ENCODE measurements around the gene RAMP3. TPM values are rescaled to one million over a fixed set of nuclear protein-coding genes. Genes with fewer than 3 reads are reported as not detected.
A peak's percentile ranks its signal among the peaks of the same experiment; 100 is the strongest.

RAMP3 gene
- total RNA-seq, 5 donors from 2014 or later (not counting 1 experiment from before 2014, with no cell fraction given): 0.19 to 0.63 (median 0.45) TPM; not detected in 1

- H3K4me1 ChIP-seq (ENCODE audit: control insufficient read depth in 1 of 2, extremely low read depth in 1 of 2, insufficient read depth in 2 of 2, low read length in 2 of 2): no peaks in the 10 kb centered on the region
- ATAC-seq (replicated peaks in 1 of 4): no peak
- POLR2A ChIA-PET: interaction anchor here in 1 of 2 donors (0.6 kb wide), 1 partner anchor 46 kb away, joined by 3 read pairs; no protein-coding TSS in a partner anchor
- peaks cover 0 to 54% of the 10 kb centered on the region in 2 experiments for H3K27me3 ChIP-seq (replicated peaks in 1 of 2; ENCODE audit: control insufficient read depth in 2 of 2, extremely low read depth in 1 of 2, insufficient read depth in 2 of 2, low read length in 1 of 2)
- no peak overlapping the region for H3K4me3 ChIP-seq (ENCODE audit: control insufficient read depth in 1 of 2, extremely low read depth in 1 of 2, low read length in 1 of 2)
- no peaks in the 10 kb centered on the region for H3K9me3 Mint-ChIP-seq
- 87% methylated on average over 5 of the region's 8 CpGs for WGBS (ENCODE audit: insufficient coverage)
- H3K4me1 Mint-ChIP-seq: peaks cover 14 to 20% (median 15%) of the 10 kb centered on the region in 3 donors
- no peak overlapping the region for H3K27ac Mint-ChIP-seq
- DNase-seq: no peak
- H3K27me3 Mint-ChIP-seq: peaks cover 22 to 35% of the 10 kb centered on the region in 2 donors
- H3K36me3 ChIP-seq (ENCODE audit: control insufficient read depth in 2 of 2, extremely low read depth in 1 of 2, insufficient read depth in 1 of 2, low read length in 1 of 2): no peaks in the 10 kb centered on the region
- peak overlapping the region in 1 of 3 donors; percentile 54 for H3K4me3 Mint-ChIP-seq
- H3K36me3 Mint-ChIP-seq: no peaks in the 10 kb centered on the region
- no peaks in the 10 kb centered on the region for H3K9me3 ChIP-seq
- CTCF ChIA-PET: interaction anchor here in 1 of 2 donors (0.6 kb wide), 2 partner anchors 1059 to 1923 kb away, joined by 4 to 7 read pairs; no protein-coding TSS in a partner anchor
- no peak overlapping the region for H3K27ac ChIP-seq (ENCODE audit: low read length)
Observed at GRCh38 chr7:45156516-45157272, 897 bp upstream of the RAMP3 start.

- ChIA-PET POLR2A (interaction anchor here (0.6 to 0.7 kb wide), 2 partner anchors 299 to 809 kb away, joined by 3 to 6 read pairs; no protein-coding TSS in a partner anchor), CTCF (interaction anchor here in 1 of 2 donors (0.6 kb wide), 3 partner anchors 90 to 1059 kb away, joined by 4 to 7 read pairs (median 4); no protein-coding TSS in a partner anchor)
- Mint-ChIP-seq H3K27me3 (peaks cover 22 to 35% of the 10 kb centered on the region in 2 donors), H3K4me3 (peak overlapping the region in 1 of 3 donors; percentile 54), H3K27ac (no peak overlapping the region), H3K4me1 (peaks cover 14 to 20% (median 15%) of the 10 kb centered on the region in 3 donors), H3K36me3 (no peaks in the 10 kb centered on the region), H3K9me3 (no peaks in the 10 kb centered on the region)
- ATAC-seq (replicated peaks in 1 of 4) (no peak), DNase-seq (no peak)
- Histone ChIP-seq H3K4me3 (ENCODE audit: control insufficient read depth in 1 of 2, extremely low read depth in 1 of 2, low read length in 1 of 2) (no peak overlapping the region), H3K4me1 (ENCODE audit: control insufficient read depth in 1 of 2, extremely low read depth in 1 of 2, insufficient read depth in 2 of 2, low read length in 2 of 2) (no peaks in the 10 kb centered on the region), H3K36me3 (ENCODE audit: control insufficient read depth in 2 of 2, extremely low read depth in 1 of 2, insufficient read depth in 1 of 2, low read length in 1 of 2) (no peaks in the 10 kb centered on the region), H3K27ac (ENCODE audit: low read length) (no peak overlapping the region), H3K27me3 (replicated peaks in 1 of 2; ENCODE audit: control insufficient read depth in 2 of 2, extremely low read depth in 1 of 2, insufficient read depth in 2 of 2, low read length in 1 of 2) (peaks cover 0 to 52% of the 10 kb centered on the region in 2 experiments), H3K9me3 (no peaks in the 10 kb centered on the region)
- WGBS (ENCODE audit: insufficient coverage): 10% methylated on average over 10 of the region's 14 CpGs
Observed at GRCh38 chr7:45157286-45157652, 322 bp upstream of the RAMP3 start.

- Mint-ChIP-seq H3K4me1 (peaks cover 14 to 20% (median 15%) of the 10 kb centered on the region in 3 donors), H3K9me3 (no peaks in the 10 kb centered on the region), H3K36me3 (no peaks in the 10 kb centered on the region), H3K27me3 (peaks cover 22 to 35% of the 10 kb centered on the region in 2 donors), H3K27ac (no peak overlapping the region), H3K4me3 (no peak overlapping the region)
- Histone ChIP-seq H3K4me1 (ENCODE audit: control insufficient read depth in 1 of 2, extremely low read depth in 1 of 2, insufficient read depth in 2 of 2, low read length in 2 of 2) (no peaks in the 10 kb centered on the region), H3K27me3 (replicated peaks in 1 of 2; ENCODE audit: control insufficient read depth in 2 of 2, extremely low read depth in 1 of 2, insufficient read depth in 2 of 2, low read length in 1 of 2) (peaks cover 0 to 55% of the 10 kb centered on the region in 2 experiments), H3K4me3 (ENCODE audit: control insufficient read depth in 1 of 2, extremely low read depth in 1 of 2, low read length in 1 of 2) (no peak overlapping the region), H3K36me3 (ENCODE audit: control insufficient read depth in 2 of 2, extremely low read depth in 1 of 2, insufficient read depth in 1 of 2, low read length in 1 of 2) (no peaks in the 10 kb centered on the region), H3K9me3 (no peaks in the 10 kb centered on the region), H3K27ac (ENCODE audit: low read length) (no peak overlapping the region)
- CTCF ChIA-PET: no interaction called here
- DNase-seq (no peak), ATAC-seq (replicated peaks in 1 of 4) (no peak)
- POLR2A ChIA-PET: no interaction called here
- WGBS (ENCODE audit: insufficient coverage): no CpG with 5 or more reads among the region's 1 CpG
Observed at GRCh38 chr7:45158471-45158870, 880 bp downstream of the RAMP3 start.

- Histone ChIP-seq H3K27ac (ENCODE audit: low read length) (no peak overlapping the region), H3K36me3 (ENCODE audit: control insufficient read depth in 2 of 2, extremely low read depth in 1 of 2, insufficient read depth in 1 of 2, low read length in 1 of 2) (no peaks in the 10 kb centered on the region), H3K27me3 (replicated peaks in 1 of 2; ENCODE audit: control insufficient read depth in 2 of 2, extremely low read depth in 1 of 2, insufficient read depth in 2 of 2, low read length in 1 of 2) (peaks cover 0 to 55% of the 10 kb centered on the region in 2 experiments), H3K4me1 (ENCODE audit: control insufficient read depth in 1 of 2, extremely low read depth in 1 of 2, insufficient read depth in 2 of 2, low read length in 2 of 2) (no peaks in the 10 kb centered on the region), H3K9me3 (no peaks in the 10 kb centered on the region), H3K4me3 (ENCODE audit: control insufficient read depth in 1 of 2, extremely low read depth in 1 of 2, low read length in 1 of 2) (no peak overlapping the region)
- WGBS (ENCODE audit: insufficient coverage): 100% methylated on average over 2 of the region's 4 CpGs
- ATAC-seq (replicated peaks in 1 of 4) (no peak), DNase-seq (no peak)
- peaks cover 22 to 35% of the 10 kb centered on the region in 2 donors for H3K27me3 Mint-ChIP-seq
- H3K4me3 Mint-ChIP-seq: no peak overlapping the region
- no peaks in the 10 kb centered on the region for H3K36me3 Mint-ChIP-seq
- POLR2A ChIA-PET: no interaction called here
- no peaks in the 10 kb centered on the region for H3K9me3 Mint-ChIP-seq
- no peak overlapping the region for H3K27ac Mint-ChIP-seq
- CTCF ChIA-PET: no interaction called here
- peaks cover 14 to 20% (median 15%) of the 10 kb centered on the region in 3 donors for H3K4me1 Mint-ChIP-seq
Observed at GRCh38 chr7:45159296-45159695, 1.7 kb downstream of the RAMP3 start.

GRCh38 chr7:45160417-45160881, 2.9 kb downstream of the RAMP3 start:
- no peaks in the 10 kb centered on the region for H3K9me3 ChIP-seq
- DNase-seq (no peak), ATAC-seq (replicated peaks in 1 of 4) (no peak)
- peaks cover 0 to 45% of the 10 kb centered on the region in 2 experiments for H3K27me3 ChIP-seq (replicated peaks in 1 of 2; ENCODE audit: control insufficient read depth in 2 of 2, extremely low read depth in 1 of 2, insufficient read depth in 2 of 2, low read length in 1 of 2)
- Mint-ChIP-seq H3K9me3 (peaks cover 0 to 7% (median 0%) of the 10 kb centered on the region in 3 donors), H3K4me3 (no peak overlapping the region), H3K27me3 (peaks cover 22 to 29% of the 10 kb centered on the region in 2 donors), H3K4me1 (peaks cover 11 to 15% (median 14%) of the 10 kb centered on the region in 3 donors), H3K27ac (no peak overlapping the region), H3K36me3 (no peaks in the 10 kb centered on the region)
- no peak overlapping the region for H3K27ac ChIP-seq (ENCODE audit: low read length)
- no peak overlapping the region for H3K4me3 ChIP-seq (ENCODE audit: control insufficient read depth in 1 of 2, extremely low read depth in 1 of 2, low read length in 1 of 2)
- H3K4me1 ChIP-seq (ENCODE audit: control insufficient read depth in 1 of 2, extremely low read depth in 1 of 2, insufficient read depth in 2 of 2, low read length in 2 of 2): no peaks in the 10 kb centered on the region
- H3K36me3 ChIP-seq (ENCODE audit: control insufficient read depth in 2 of 2, extremely low read depth in 1 of 2, insufficient read depth in 1 of 2, low read length in 1 of 2): no peaks in the 10 kb centered on the region
- CTCF ChIA-PET: no interaction called here
- POLR2A ChIA-PET: no interaction called here
- 64% methylated on average over 9 of the region's 10 CpGs for WGBS (ENCODE audit: insufficient coverage)

GRCh38 chr7:45161138-45161537, 3.5 kb downstream of the RAMP3 start:
- H3K27me3 Mint-ChIP-seq: peaks cover 22% of the 10 kb centered on the region in 2 donors
- 95% methylated on average over 2 of the region's 4 CpGs for WGBS (ENCODE audit: insufficient coverage)
- no peak overlapping the region for H3K4me3 ChIP-seq (ENCODE audit: control insufficient read depth in 1 of 2, extremely low read depth in 1 of 2, low read length in 1 of 2)
- H3K27me3 ChIP-seq (replicated peaks in 1 of 2; ENCODE audit: control insufficient read depth in 2 of 2, extremely low read depth in 1 of 2, insufficient read depth in 2 of 2, low read length in 1 of 2): peaks cover 0 to 38% of the 10 kb centered on the region in 2 experiments
- no peak overlapping the region for H3K27ac ChIP-seq (ENCODE audit: low read length)
- no peak overlapping the region for H3K4me3 Mint-ChIP-seq
- peaks cover 0 to 7% (median 0%) of the 10 kb centered on the region in 3 donors for H3K9me3 Mint-ChIP-seq
- H3K27ac Mint-ChIP-seq: no peak overlapping the region
- H3K9me3 ChIP-seq: no peaks in the 10 kb centered on the region
- no peaks in the 10 kb centered on the region for H3K36me3 Mint-ChIP-seq
- H3K4me1 Mint-ChIP-seq: peaks cover 11 to 15% (median 14%) of the 10 kb centered on the region in 3 donors
- CTCF ChIA-PET: interaction anchor here in 1 of 2 donors (0.7 kb wide), 1 partner anchor 502 kb away, joined by 3 read pairs; no protein-coding TSS in a partner anchor
- no peak for ATAC-seq (replicated peaks in 1 of 4)
- H3K4me1 ChIP-seq (ENCODE audit: control insufficient read depth in 1 of 2, extremely low read depth in 1 of 2, insufficient read depth in 2 of 2, low read length in 2 of 2): no peaks in the 10 kb centered on the region
- H3K36me3 ChIP-seq (ENCODE audit: control insufficient read depth in 2 of 2, extremely low read depth in 1 of 2, insufficient read depth in 1 of 2, low read length in 1 of 2): no peaks in the 10 kb centered on the region
- no peak for DNase-seq
- POLR2A ChIA-PET: no interaction called here

All from T-cell (primary cell).